SH-SY5Y (cell line): ENCODE measurements around the gene PBX3.

ENCODE experiments used
- GATA2 ChIP-seq: IDR thresholded peaks from 2 replicates; pipeline ENCODE4 v1.6.1; 2011; ENCODE audit warnings: mild to moderate bottlenecking, low read depth, low read length
- GATA3 ChIP-seq: IDR thresholded peaks from 2 replicates; pipeline ENCODE4 v1.6.1; 2011; ENCODE audit warnings: low read depth, mild to moderate bottlenecking, low read length, moderate library complexity

DNA sequence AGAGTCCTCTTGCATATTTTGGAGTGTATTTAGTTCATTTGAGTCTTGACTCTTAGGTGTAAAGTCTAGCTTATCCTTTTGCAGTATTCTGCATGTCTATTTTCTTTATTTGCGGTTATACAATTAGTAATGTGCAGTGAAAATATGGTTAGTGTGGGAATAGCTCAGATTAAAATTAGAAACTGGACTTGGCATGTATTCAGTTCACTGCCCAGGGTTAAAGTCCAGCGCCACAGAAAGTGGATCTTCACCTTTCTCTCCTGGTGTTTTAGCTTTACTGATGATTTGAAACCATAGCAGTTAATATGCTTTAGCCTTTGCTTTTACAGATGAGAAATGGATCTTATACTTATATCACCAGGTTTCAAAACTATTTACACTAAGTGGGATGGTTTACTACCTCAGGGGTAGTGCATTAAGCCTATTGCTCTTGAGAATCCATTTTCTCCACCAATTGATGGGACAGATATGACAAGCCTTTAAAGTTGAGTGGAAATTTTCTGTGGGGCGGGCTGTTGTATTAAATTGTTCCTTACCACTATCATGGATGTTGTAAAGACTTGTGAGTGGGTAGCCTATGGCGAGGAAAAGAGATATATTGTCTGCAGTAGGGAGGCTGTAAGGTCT is 48.9 kb downstream of the PBX3 start:
- TF ChIP-seq GATA2 (no peak), GATA3 (no peak)
